ENCODE measurements around the gene ZFP36L2.

The ZFP36L2 gene

GRCh38 chr2:43226558-43226954 is at the start of gene ZFP36L2:
TSS of gene ZFP36L2 (minus strand) at chr2:43226606. CDS start at chr2:43226315, 291 bp downstream.
- DNase-seq, result peak; percentile 98

GRCh38 chr2:43274721-43275120 is 48.3 kb upstream of the ZFP36L2 start:
- no peak for DNase-seq

GRCh38 chr2:43274055-43274454 is 47.6 kb upstream of the ZFP36L2 start:
- peak; percentile 48 for DNase-seq

- peak; percentile 62 for DNase-seq
Measured at GRCh38 chr2:43273529-43273928, 47.1 kb upstream of the ZFP36L2 start.

- no peak for DNase-seq
Measured at GRCh38 chr2:43270930-43271615, 44.7 kb upstream of the ZFP36L2 start.

- no peak for DNase-seq
Measured at GRCh38 chr2:43270461-43270860, 44.1 kb upstream of the ZFP36L2 start.

GRCh38 chr2:43269706-43270105 is 43.3 kb upstream of the ZFP36L2 start:
- peak; percentile 85 for DNase-seq

GRCh38 chr2:43269074-43269572 is 42.7 kb upstream of the ZFP36L2 start:
- DNase-seq, result peak; percentile 77

- DNase-seq, result no peak
Measured at GRCh38 chr2:43268066-43268953, 41.9 kb upstream of the ZFP36L2 start.

- DNase-seq, result no peak
Measured at GRCh38 chr2:43267381-43267780, 41.0 kb upstream of the ZFP36L2 start.

GRCh38 chr2:43266711-43267111 is 40.3 kb upstream of the ZFP36L2 start:
- DNase-seq, result no peak

GRCh38 chr2:43265421-43265820 is 39.0 kb upstream of the ZFP36L2 start:
- peak; percentile 33 for DNase-seq

- peak; percentile 51 for DNase-seq
Measured at GRCh38 chr2:43265001-43265400, 38.6 kb upstream of the ZFP36L2 start.

- no peak for DNase-seq
Measured at GRCh38 chr2:43262951-43263350, 36.5 kb upstream of the ZFP36L2 start.

GRCh38 chr2:43262239-43262638 is 35.8 kb upstream of the ZFP36L2 start:
- DNase-seq, result no peak

GRCh38 chr2:43259512-43259911 is 33.1 kb upstream of the ZFP36L2 start:
- no peak for DNase-seq

GRCh38 chr2:43258547-43259156 is 32.2 kb upstream of the ZFP36L2 start:
- no peak for DNase-seq

- DNase-seq, result peak; percentile 68
Measured at GRCh38 chr2:43255296-43255910, 29.0 kb upstream of the ZFP36L2 start.

- DNase-seq, result no peak
Measured at GRCh38 chr2:43254331-43254730, 27.9 kb upstream of the ZFP36L2 start.

- DNase-seq, result peak; percentile 82
Measured at GRCh38 chr2:43251171-43251731, 24.8 kb upstream of the ZFP36L2 start.

GRCh38 chr2:43250015-43250414 is 23.6 kb upstream of the ZFP36L2 start:
- no peak for DNase-seq

- DNase-seq, result no peak
Measured at GRCh38 chr2:43248621-43249020, 22.2 kb upstream of the ZFP36L2 start.

- no peak for DNase-seq
Measured at GRCh38 chr2:43246641-43247040, 20.2 kb upstream of the ZFP36L2 start.
